ENCODE measurements around the gene C5. TPM values are rescaled to one million over a fixed set of nuclear protein-coding genes. Genes with fewer than 3 reads are reported as not detected.

Gene C5
- total RNA-seq, 1 donor from 2014 or later = 14.8 TPM

GRCh38 chr9:120919843-120920805, 130.0 kb downstream of the C5 start:
- ATAC-seq (peak; percentile 83), DNase-seq (ENCODE audit: low spot score) (no peak)
- intact Hi-C loops (cut with DNase I) = no loop called here

- ATAC-seq = peak; percentile 47
- no peak for DNase-seq (ENCODE audit: low spot score)
- intact Hi-C loops (cut with DNase I) = no loop called here
These were observed 130.9 kb downstream of the C5 start for GRCh38 chr9:120918931-120919842.

DNA sequence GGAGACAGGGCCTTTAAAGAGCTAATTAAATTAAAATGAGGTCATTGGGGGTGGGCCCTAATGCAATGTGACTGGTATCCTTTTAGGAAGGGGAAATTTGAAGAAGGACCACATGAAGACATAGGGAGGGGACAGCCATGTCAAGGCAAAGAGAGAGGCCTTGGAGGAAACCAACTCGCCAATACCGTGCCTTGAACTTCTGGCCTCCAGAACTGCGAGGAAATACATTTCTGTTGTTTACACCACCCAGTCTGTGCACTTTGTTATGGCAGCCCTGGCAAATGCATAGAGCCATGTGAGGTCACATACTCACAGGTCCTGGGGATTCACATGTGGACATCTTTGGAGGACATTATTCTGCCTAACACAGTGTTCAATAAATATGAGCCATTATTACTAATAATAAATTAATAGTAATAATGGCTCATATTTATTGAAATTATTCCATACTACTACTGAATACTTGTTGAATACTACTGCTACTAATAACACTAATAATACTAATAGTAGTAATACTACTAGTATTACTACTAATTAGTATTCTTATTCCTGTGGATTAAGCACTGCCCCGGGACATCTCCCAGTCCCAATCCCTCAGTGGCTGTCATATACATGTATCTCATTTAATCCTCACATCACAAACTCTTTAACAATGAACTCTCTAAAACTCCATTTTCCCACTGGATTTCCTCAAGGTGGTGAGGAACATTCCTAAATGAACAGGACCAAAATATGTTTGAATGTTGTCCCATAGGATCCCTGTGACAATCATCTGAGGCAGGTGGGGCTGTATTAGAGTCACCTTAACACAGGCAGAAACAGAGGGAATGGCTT, 131.9 kb downstream of the C5 start:
- DNase-seq (ENCODE audit: low spot score) (no peak), ATAC-seq (no peak)
- intact Hi-C loops (cut with DNase I) = no loop called here

DNA sequence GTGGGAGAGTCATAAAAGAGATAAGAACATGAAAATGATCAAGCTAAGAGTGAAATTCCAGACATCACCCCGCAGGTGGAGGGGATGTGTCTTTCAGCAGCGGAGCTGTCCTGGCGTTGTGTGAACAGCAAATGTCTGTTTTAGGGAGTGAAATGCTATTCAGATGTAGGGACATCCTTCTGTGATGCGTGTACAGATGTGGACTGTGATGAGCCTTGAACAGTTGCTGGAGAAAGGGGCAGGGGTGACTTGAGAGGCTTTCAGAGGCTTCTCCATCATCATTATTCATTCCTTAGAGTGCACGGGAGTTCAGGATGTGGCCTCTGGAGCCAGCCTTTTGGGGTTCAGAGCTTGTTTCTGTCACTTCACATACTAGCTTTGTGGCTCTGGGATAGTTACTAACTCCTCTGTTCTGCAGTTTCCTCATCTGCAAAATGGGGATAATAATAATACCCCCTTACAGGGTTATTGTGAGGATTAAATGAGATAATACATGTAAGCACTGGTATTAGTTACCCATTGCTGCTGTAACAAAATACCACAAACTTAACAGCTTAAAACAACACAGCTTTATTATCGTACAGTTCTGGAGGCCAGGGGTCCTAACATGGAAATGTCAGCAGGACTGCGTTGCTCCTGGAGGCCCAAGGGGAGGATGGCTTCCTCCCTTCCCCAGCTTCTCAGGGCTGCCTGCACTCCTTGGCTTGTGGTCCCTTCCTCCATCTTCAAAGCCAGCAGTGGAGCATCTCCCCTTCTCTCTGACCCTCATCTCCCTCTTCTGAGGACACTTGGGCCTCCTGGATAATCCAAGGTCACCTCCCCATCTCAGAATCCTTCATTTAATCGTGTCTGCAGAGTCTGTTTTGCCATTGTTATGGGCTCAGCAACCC, 132.8 kb downstream of the C5 start:
- intact Hi-C loops (cut with DNase I) = no loop called here
- no peak for DNase-seq (ENCODE audit: low spot score)
- no peak for ATAC-seq

DNA sequence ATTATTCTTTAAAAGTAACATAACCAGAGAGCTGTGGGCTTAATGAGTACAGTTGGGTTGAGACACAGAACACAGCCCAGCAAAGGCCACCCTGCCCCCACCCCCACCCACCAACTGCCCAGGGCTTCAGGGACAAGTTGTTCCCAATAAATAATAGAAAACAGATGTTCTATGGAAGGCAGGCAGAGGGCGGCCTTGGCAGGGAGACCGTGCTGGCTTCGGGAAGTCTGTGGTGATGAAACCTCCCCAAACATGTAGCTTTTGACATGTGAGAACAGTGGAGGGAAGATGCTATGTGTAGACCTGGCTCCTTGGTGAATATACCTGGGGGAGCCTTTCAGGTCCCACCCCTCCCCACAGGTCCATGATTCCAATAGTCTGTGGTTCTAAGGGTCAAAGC, 133.5 kb downstream of the C5 start:
- peak; percentile 82 for ATAC-seq
- intact Hi-C loops (cut with DNase I) = no loop called here
- peak; percentile 73 for DNase-seq (ENCODE audit: low spot score)

DNA sequence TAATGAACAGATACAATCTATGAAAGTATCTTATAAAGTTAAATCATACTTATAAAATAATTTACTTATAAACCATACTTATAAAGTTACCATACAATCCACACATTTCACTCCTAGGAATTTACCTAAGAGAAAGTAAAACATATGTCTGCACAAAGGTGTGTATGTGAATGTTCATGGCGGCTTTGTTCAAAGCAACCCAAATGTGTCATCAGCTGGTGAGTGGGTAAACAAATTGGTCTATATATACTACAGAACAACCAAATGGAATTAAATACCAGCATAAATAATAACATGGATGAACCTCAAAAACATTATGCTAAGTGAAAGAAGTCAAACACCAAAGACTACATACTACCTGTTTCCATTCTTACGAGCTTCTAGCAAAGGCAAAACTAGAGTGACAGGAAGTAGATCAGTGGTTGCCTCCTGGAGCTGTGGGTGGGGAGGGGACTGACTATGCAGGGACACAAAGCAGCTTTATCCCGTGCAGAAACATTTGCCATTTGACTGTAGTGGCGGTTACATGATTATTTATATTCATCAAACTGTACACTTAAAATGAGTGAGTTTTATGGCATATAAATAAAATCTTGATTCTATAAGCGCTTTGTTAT, 134.1 kb downstream of the C5 start:
- intact Hi-C loops (cut with DNase I) = no loop called here
- ATAC-seq (no peak), DNase-seq (ENCODE audit: low spot score) (no peak)

- DNase-seq (ENCODE audit: low spot score) = no peak
- intact Hi-C loops (cut with DNase I) = no loop called here
- ATAC-seq = no peak
These were observed 135.1 kb downstream of the C5 start for GRCh38 chr9:120914953-120915352.

DNA sequence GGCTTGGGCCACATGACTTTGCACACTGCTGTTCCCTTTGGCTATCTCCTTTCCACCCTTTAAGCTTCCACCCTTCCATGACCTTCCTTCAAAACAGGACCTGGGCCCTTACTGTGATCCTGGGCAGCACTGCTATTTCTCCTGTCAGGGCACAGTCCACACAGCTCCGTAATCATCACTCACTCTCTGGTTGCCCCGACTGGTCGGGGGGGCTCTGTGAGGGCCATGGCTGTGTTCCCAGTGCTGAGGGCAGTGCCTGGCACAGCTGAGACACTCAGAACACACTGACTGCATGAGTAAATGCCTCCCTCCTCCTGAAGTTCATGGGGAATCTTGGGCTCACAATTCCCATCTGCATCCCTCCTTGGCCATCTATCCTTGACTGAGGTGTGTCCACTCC, 135.7 kb downstream of the C5 start:
- no peak for ATAC-seq
- intact Hi-C loops (cut with DNase I) = no loop called here
- no peak for DNase-seq (ENCODE audit: low spot score)

DNA sequence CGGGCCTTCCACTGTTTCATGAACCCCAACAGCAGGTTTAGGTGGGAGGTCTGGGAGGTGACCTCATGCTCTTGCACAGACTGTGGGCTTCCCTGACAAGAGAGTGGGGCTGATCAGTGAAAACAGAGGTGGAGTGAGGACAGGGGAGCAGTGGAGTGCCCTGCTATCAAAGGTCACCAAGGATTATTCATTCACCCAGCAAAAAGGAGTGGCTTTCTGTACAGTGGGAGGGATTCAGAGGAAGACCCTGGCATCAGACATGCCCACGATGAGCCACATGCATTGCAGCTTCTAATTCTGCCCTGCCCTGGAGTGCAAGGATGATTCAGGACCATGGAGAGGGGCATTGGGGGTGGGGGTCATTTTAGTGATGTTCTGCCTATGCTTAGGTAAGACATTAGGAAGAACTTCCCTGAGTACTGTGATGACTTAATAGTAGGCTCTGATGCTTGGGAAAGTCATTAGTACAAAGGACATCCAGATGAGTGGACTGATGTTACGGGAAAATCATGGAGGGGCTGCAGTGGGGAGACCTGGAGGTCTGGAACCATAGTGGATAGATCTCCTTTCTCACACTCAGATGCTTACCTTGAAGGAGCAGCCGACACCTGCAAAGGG, 136.3 kb downstream of the C5 start:
- no peak for ATAC-seq

DNA sequence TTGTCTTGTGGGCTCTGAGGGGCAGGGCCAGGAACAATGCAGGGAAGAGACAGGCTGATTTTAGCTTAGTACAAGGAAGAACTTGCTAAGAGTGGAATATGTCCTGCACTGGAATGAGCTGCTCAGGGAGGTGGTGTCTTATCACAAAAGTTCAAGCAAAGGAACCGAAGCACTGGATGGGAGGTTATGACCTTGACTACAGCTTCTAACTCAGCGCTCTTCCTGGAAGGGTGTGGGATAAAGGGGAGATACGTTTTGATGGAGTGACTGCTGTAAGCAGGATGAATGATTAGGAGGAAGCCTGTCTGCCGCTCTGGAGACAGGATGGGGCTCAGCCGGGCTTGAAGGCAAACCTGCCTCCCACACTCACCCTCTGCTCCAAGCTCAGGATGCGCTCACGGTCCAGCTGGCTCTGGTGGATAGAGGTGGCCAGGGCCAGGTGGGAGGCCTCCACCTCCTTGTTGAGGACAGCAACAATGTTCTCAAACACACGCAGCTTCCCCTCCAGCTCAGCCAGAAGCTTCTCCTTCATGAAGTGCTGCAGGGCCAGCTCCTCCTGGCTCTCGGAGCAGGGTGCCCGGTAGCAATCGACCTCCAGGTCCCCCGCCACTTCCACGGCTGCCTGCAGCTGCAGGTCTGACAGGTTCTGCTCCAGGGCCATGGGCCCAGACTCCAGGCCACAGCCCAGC, 137.0 kb downstream of the C5 start:
- intact Hi-C loops (cut with DNase I) = no loop called here
- no peak for DNase-seq (ENCODE audit: low spot score)
- no peak for ATAC-seq

More for the DNA sequence above, 136.3 kb downstream of the C5 start:
- intact Hi-C loops (cut with DNase I) = no loop called here
- no peak for DNase-seq (ENCODE audit: low spot score)

DNA sequence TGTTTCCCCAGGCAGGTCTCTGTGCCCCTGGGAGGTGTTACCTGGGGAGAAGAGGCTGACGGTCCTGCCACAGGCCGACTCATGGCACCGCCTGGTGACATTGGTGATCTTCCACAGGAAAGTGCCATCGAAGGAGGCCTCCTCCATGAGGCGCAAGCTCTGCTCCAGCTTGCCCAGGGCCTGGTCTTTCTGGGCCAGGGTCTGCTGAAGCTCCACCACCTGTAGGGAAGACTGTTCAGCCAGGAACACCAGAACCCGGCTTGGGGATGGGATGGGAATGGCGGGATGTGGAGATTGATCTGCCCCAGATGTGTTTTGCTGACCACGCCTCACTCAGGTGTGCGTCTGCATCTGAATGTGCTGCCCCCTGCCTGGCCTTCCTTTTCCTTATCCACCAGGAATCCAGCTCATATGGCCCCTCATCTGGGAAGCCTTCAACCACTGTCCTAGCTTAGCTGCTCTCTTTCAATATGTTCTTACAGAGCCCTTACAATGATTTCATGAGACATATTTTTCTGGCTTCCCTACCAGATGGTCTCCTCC, 138.7 kb downstream of the C5 start:
- no peak for DNase-seq (ENCODE audit: low spot score)

DNA sequence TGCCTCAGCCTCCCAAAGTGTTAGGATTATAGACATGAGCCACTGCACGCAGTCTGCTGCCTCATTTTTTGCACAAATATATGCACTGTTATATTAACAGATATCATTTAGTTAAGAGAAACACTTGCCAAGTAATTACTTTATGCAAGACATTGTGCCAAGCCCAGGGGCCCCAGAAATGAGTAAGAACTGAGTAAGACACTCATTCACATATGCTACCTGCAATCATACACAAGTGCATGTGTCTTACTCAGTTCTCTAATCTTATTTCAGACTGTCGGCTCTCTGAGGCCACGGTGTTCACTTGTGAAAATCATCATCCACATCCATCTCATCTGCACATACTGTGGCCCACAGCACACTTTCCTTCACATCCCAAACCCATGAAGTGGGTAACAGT, 139.4 kb downstream of the C5 start:
- intact Hi-C loops (cut with DNase I) = no loop called here
- no peak for ATAC-seq
- DNase-seq (ENCODE audit: low spot score) = no peak

More for the DNA sequence above, 138.7 kb downstream of the C5 start:
- ATAC-seq = no peak
- intact Hi-C loops (cut with DNase I) = no loop called here

- ATAC-seq (no peak), DNase-seq (ENCODE audit: low spot score) (no peak)
- intact Hi-C loops (cut with DNase I) = no loop called here
These were observed 140.2 kb downstream of the C5 start for GRCh38 chr9:120909904-120910303.

DNA sequence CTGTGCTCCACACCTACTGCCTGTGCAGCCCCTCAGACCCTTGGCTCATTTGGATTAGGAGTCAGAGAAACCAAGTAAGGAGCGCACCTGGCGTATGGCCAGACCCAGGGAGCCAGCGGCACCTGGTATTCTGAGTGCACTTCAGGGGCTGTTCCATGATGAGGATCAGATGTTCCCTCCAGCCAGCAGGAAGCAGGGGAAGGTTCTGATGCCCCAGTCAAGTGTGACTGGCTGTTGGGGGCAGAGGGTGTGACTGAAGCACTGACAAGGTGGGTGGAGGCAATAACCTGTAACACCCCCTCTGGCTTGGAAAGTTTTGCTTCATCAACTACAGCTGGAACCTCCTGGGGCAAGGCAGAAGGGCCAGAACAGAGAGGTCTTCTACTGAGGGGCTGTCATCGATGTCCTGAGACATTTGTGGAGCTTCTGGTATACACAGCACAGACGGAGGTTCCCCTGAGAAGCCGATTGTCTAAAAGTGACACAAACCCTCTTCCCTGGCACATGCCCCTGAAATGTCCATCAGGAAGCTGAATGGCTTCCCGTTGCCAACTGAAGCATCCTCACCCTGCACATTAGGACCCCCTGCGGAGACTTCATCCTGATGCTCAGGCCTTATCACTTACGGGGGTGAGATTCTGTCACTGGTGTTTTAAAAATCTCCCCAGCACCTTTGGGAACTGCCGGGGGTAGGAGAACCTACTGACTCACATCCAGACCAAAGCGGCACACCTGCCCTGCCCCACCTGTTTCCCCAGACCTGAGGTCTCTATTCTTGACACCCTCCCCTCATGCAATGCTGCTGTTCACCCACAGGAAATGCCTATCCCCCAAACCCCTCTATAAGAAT, 144.5 kb downstream of the C5 start:
- DNase-seq (ENCODE audit: low spot score) = no peak
- intact Hi-C loops (cut with DNase I) = no loop called here
- ATAC-seq = no peak

- ATAC-seq (no peak), DNase-seq (ENCODE audit: low spot score) (no peak)
- intact Hi-C loops (cut with DNase I) = no loop called here
These were observed 145.1 kb downstream of the C5 start for GRCh38 chr9:120904978-120905301.

All from sciatic nerve (tissue), 2 donors.